Endodermal cell (in vitro differentiated cells): ENCODE data around the gene HTD2. TPM values are rescaled to one million over a fixed set of nuclear protein-coding genes. Genes with fewer than 3 reads are reported as not detected.
A peak's percentile ranks its signal among the peaks of the same experiment; 100 is the strongest.

Source experiments
- DNase-seq: peaks from one replicate; pipeline ENCODE4 v3.0.0-alpha.2; 2017
- H3K27ac ChIP-seq: 2 replicates; pipeline ENCODE4 v1.5.1; 2013; ENCODE audit warnings: mild to moderate bottlenecking, low read depth, low read length, moderate library complexity
- H3K27me3 ChIP-seq: 2 replicates; pipeline ENCODE4 v1.6.1; 2013; ENCODE audit warnings: mild to moderate bottlenecking, low read length, moderate library complexity; ENCODE audit not compliant: insufficient read depth, control insufficient read depth, poor library complexity, severe bottlenecking
- H3K36me3 ChIP-seq: 2 replicates; pipeline ENCODE4 v1.7.0; 2013; ENCODE audit warnings: mild to moderate bottlenecking, low read length, moderate library complexity; ENCODE audit not compliant: control insufficient read depth, insufficient read depth
- H3K4me1 ChIP-seq: one replicate; pipeline ENCODE4 v1.7.0; 2013; ENCODE audit warnings: low read length; ENCODE audit not compliant: control insufficient read depth, insufficient read depth
- H3K4me3 ChIP-seq: 2 replicates; pipeline ENCODE4 v1.5.1; 2013; ENCODE audit warnings: mild to moderate bottlenecking, low read length, moderate library complexity
- H3K9ac ChIP-seq: 2 replicates; pipeline ENCODE4 v1.6.1; 2013; ENCODE audit warnings: mild to moderate bottlenecking, low read length, moderate library complexity; ENCODE audit not compliant: poor library complexity, severe bottlenecking; ENCODE audit errors: extremely low read depth
- H3K9me3 ChIP-seq: 2 replicates; pipeline ENCODE4 v1.6.1; 2013; ENCODE audit warnings: mild to moderate bottlenecking, low read length, moderate library complexity; ENCODE audit not compliant: control insufficient read depth
- H3K27ac Mint-ChIP-seq: 2 replicates; pipeline ENCODE4 v1.8.0; 2020; ENCODE audit warnings: mixed read lengths
- H3K27me3 Mint-ChIP-seq: 2 replicates; pipeline ENCODE4 v1.8.0; 2021; ENCODE audit warnings: mild to moderate bottlenecking, mixed read lengths; ENCODE audit not compliant: insufficient read depth
- H3K36me3 Mint-ChIP-seq: 2 replicates; pipeline ENCODE4 v1.8.0; 2020; ENCODE audit warnings: low read depth, mixed read lengths
- H3K4me1 Mint-ChIP-seq: 2 replicates; pipeline ENCODE4 v1.8.0; 2020; ENCODE audit warnings: mixed read lengths
- H3K4me3 Mint-ChIP-seq: 2 replicates; pipeline ENCODE4 v1.8.0; 2020; ENCODE audit warnings: mild to moderate bottlenecking, moderate library complexity, mixed read lengths
- H3K9me3 Mint-ChIP-seq: 2 replicates; pipeline ENCODE4 v1.8.0; 2020; ENCODE audit warnings: mild to moderate bottlenecking, mixed read lengths
- CTCF ChIP-seq: fragments of 200-600 bp; sonication (generic); conservative IDR thresholded peaks from 2 replicates; pipeline ENCODE4 v1.5.0; 2021; ENCODE audit warnings: antibody characterized with exemption, mild to moderate bottlenecking
- WGBS, 2 experiments: methylation state at CpG; one replicate each; pipeline versions ENCODE4 v1.1.5 to v1.1.7; 2013; ENCODE audit warnings: missing lambda C conversion rate in 2 of 2, mixed read lengths in 1 of 2; ENCODE audit not compliant: insufficient coverage in 1 of 2, insufficient read length in 1 of 2; 5-methylcytosine and 5-hydroxymethylcytosine counted together
- total RNA-seq, 2 donors: library from RNA; stranded (reverse); fragmentation: NEBNext Ultra II Directional in 1 of 2; extraction: Animal tissue kit (Norgen Biotek cat#: 25700) in 1 of 2; gene quantifications; 2 replicates in 1 of 2; 3 replicates in 1 of 2; pipeline ENCODE4 v1.2.1, GENCODE V29; 2021

HTD2 gene
- total RNA-seq, 2 donors from 2014 or later = 10.5 to 13.7 TPM

GRCh38 chr3:58296269-58296668 is 10.1 kb upstream of the HTD2 start:
- no peak overlapping the region for H3K27ac ChIP-seq
- 75 to 100% methylated on average over 1 to 5 of the region's 5 CpGs for WGBS, 2 experiments
- Mint-ChIP-seq H3K27me3 (peaks cover 4% of the 10 kb centered on the region), H3K9me3 (peaks cover 13% of the 10 kb centered on the region), H3K4me3 (no peak overlapping the region), H3K27ac (no peak overlapping the region), H3K36me3 (peaks cover 26% of the 10 kb centered on the region), H3K4me1 (peaks cover 3% of the 10 kb centered on the region)
- no peak for DNase-seq
- no peak overlapping the region for H3K9ac ChIP-seq
- no peaks in the 10 kb centered on the region for H3K4me1 ChIP-seq
- H3K27me3 ChIP-seq = no peaks in the 10 kb centered on the region
- H3K4me3 ChIP-seq = no peak overlapping the region
- no peak for TF ChIP-seq CTCF
- H3K36me3 ChIP-seq = no peaks in the 10 kb centered on the region
- no peaks in the 10 kb centered on the region for H3K9me3 ChIP-seq

- peaks cover 7% of the 10 kb centered on the region for H3K9me3 Mint-ChIP-seq
- Histone ChIP-seq H3K27ac (no peak overlapping the region), H3K9ac (no peak overlapping the region), H3K4me3 (no peak overlapping the region), H3K4me1 (no peaks in the 10 kb centered on the region), H3K27me3 (no peaks in the 10 kb centered on the region), H3K9me3 (no peaks in the 10 kb centered on the region), H3K36me3 (no peaks in the 10 kb centered on the region)
- H3K36me3 Mint-ChIP-seq = peaks cover 20% of the 10 kb centered on the region
- H3K4me3 Mint-ChIP-seq = no peak overlapping the region
- 91% methylated on average over 5 to 6 of the region's 6 CpGs for WGBS, 2 experiments
- DNase-seq = no peak
- peaks cover 9% of the 10 kb centered on the region for H3K27me3 Mint-ChIP-seq
- H3K27ac Mint-ChIP-seq = no peak overlapping the region
- TF ChIP-seq CTCF = no peak
- peaks cover 3% of the 10 kb centered on the region for H3K4me1 Mint-ChIP-seq
These were observed 9.5 kb upstream of the HTD2 start for GRCh38 chr3:58296843-58297242.

DNA sequence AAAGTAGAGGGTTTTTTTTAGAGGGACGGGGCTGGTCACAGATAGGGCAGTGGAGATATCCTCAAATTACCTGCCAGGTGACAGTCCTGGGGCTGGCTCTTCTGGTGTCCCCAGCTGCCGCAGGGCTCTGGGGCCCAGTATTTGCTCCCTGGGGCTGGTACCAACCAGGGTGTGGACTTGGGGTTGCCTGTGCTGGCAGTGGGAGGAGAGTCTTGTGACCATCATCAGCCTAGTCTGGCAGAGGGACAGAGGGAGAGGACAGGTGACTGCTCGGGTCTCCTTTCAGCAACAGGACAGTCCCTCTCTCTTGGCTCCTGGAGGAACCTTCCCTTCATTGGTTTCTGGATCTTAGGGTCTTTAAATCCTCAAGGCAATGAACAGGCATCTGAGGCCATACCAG is 8.1 kb upstream of the HTD2 start:
- Histone ChIP-seq H3K4me3 (no peak overlapping the region), H3K9me3 (no peaks in the 10 kb centered on the region), H3K4me1 (no peaks in the 10 kb centered on the region), H3K27ac (no peak overlapping the region), H3K36me3 (no peaks in the 10 kb centered on the region), H3K27me3 (peaks cover 11% of the 10 kb centered on the region), H3K9ac (no peak overlapping the region)
- 56 to 77% methylated on average over 1 to 3 of the region's 3 CpGs for WGBS, 2 experiments
- Mint-ChIP-seq H3K4me3 (no peak overlapping the region), H3K36me3 (peaks cover 10% of the 10 kb centered on the region), H3K27ac (no peak overlapping the region), H3K4me1 (peaks cover 3% of the 10 kb centered on the region), H3K9me3 (peaks cover 2% of the 10 kb centered on the region), H3K27me3 (peaks cover 18% of the 10 kb centered on the region)
- DNase-seq = peak; percentile 43
- TF ChIP-seq CTCF = no peak
